Activated gamma-delta T cell treated with anti-CD3 and anti-CD28 coated beads, Interleukin-2, amount 50 U/mL, for 16 hours (primary cell): ENCODE data around the gene MYRF.

Experiments
- DNase-seq: peaks from one replicate; pipeline ENCODE4 v3.0.0-alpha.2; 2020; ENCODE audit warnings: low read depth

Gene MYRF

DNA sequence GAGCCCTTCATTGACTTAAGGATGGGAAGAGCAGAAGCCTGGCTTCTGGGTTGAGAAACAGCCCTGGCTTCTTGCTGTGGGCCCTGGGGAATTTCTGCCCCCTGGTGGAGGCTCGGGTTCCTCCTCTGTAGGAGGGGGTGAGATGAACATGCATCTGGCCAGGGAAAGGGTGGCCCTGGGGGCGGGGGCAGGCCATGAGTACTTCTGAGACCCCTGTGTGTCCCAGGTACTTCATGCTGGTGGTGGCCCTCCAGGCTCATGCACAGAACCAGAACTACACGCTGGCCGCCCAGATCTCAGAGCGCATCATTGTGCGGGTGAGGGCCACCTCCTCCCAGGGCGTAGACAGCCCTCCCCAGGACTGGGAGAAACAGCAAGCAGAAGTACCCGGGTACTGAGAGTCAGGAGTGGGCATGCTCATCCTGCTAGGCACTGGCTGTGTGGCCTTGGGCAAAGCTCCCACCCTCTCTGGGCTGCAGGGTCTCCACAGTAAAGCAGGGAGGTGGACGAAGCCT lies 24.2 kb downstream of the MYRF start:
- DNase-seq: peak; percentile 50

DNA sequence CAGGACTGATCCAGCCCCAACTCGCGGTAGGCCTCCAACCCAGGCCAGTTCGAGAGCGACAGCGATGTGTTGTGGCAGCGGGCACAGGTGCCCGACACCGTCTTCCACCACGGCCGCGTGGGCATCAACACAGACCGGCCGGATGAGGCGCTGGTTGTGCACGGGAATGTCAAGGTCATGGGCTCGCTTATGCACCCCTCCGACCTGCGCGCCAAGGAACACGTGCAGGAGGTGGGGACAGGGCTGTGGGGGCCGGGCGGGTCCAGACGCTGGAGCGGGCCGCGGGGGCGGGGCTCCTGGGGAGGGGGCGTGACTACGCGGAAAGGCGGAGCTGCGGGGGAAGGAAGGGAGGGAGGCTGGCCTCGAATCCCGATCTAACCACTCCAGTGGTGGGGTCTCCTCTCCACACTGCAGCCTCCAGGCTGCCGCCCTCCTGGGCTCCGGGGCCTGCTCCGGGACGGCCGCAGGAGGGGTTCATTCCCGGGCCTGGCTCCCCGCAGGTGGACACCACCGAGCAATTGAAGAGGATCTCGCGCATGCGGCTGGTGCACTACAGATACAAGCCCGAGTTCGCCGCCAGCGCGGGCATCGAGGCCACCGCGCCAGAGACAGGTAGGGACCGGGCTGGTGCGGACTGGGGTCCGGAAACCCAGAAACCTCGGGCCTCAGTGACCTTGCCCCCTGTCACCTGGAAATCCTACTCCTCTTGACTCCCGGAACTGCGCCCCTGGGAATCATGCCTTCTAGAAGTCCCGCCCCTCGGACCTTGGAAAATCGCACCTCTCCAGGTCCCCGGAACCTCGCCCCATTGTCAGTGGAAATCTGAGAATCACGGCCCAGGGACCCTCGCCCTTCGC lies 25.0 kb downstream of the MYRF start:
- peak; percentile 40 for DNase-seq

DNA sequence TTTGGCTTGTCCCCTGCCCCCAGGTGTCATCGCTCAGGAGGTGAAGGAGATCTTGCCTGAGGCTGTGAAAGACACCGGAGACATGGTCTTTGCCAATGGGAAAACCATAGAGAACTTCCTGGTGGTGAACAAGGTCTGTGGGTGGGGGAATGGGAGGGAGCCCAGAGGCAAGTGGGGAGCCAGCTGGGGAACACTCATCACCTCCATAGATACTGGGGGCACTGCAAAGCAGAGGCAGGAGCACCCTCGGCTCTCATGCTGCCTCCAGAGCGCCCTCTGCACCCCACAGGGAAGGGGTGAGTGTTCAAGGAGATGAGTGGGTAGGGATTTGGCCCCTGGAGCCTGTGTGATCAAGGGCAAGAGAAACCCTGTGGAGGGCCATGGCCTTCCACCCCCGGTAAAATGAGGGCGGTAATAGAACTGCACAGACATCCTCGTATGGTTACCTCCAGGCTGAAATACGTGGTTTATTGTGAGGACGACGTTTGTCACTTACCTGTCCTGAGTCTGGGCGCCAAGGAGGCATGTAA lies 26.0 kb downstream of the MYRF start:
- DNase-seq: no peak

DNA sequence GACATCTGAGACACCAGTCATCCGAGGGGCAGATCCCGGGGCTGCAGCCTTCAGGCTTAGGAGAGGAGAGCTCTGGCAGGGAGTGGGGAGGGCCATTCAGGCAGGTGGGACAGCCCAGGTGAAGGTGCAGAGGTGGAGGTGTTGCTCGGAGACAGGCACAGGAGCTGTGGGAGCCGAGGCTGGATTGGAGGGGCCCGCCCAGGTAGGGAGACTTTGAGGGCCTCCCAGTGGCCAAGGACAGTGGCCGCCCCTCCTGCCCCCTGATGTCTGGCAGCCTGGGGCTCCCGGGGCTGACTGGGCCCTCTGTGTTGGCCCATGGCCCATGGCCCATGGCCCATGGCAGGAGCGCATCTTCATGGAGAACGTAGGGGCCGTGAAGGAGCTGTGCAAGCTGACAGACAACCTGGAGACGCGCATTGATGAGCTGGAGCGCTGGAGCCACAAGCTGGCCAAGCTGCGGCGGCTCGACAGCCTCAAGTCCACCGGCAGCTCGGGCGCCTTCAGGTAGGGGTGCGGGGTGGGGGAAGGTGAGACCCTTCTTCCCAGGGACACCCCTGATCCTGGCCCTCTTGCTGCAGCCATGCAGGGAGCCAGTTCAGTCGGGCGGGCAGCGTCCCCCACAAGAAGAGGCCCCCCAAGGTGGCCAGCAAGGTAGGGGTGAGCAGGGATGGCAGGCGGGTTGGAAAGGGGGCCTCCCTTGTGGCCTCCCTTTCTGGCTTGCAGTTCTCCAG lies 26.6 kb downstream of the MYRF start:
- no peak for DNase-seq

DNA sequence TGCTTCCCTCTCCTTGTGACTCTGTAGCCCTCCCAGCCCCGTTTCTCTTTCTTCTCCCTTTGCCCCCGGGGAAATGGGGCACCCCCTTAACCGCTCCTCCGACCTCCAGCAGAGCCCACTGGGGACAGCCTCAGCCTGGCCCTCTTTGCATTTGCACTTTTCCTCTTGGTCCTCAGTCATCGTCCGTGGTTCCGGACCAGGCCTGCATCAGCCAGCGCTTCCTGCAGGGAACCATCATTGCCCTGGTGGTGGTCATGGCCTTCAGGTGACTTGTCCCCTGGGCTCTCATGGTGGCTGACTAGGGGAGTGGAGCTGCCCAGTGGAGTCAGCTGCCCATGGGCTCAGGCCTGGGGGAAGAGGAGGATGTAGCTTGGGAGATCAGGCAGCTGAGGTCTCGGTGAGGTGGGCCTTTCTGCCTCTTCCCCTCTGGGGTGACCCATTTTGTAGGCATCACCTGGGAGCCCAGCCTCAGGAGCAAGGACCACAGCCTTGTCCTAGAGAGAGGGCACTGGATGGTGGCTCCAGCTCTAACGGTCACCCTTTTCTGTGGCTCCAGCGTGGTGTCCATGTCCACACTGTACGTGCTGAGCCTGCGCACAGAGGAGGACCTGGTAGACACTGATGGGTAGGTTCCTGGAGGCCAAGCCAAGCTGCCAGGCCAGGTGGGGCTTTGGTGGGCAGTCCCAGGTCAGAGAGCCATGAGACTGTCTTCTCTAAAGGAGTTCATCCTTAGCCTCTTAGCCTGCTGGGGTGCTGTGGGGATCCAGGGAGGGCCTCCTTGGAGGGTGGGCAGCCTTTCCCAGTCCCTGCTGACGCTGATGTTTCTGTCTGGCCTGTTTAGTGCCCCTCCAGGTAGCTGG lies 27.5 kb downstream of the MYRF start:
- no peak for DNase-seq

DNA sequence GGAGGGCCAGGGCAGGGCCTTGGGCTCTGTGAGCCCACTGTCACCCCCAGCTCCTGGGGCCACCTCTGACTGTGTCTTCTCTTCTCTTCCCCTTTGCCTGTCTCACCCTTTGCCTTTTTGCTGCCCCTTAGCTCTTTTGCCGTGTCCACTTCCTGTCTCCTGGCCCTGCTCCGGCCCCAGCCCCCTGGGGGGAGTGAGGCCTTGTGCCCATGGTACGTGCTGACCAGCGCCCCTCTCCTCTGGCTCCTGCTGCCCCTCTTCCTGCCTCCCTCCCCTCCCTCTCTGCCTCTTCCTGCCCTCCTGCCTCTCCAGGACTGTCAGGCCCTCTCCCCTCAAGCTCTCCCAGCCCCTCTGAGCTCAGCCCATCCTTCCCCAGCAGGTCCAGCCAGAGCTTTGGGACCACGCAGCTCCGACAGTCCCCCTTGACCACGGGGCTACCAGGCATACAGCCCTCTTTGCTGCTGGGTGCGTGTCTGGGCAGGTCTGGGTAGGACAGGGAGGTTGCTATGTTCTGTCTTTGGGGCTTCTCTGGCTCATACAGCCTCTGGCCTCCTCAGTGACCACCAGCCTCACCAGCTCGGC lies 28.2 kb downstream of the MYRF start:
- no peak for DNase-seq

DNA sequence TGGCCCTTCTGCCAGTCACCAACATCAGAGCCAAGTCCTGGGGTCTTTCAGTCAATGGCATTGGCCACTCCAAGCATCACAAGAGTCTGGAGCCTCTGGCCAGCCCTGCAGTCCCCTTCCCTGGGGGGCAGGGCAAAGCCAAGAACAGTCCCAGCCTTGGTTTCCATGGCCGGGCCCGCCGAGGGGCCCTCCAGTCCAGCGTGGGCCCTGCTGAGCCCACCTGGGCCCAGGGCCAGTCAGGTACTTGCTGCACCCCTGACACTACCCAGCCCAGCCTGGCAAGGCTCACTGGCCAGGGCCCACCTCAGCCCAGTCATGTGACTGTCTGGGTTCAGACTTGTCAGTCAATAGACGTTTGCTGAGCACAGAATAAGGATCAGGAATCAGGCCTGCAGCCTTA lies 29.1 kb downstream of the MYRF start:
- DNase-seq: no peak

DNA sequence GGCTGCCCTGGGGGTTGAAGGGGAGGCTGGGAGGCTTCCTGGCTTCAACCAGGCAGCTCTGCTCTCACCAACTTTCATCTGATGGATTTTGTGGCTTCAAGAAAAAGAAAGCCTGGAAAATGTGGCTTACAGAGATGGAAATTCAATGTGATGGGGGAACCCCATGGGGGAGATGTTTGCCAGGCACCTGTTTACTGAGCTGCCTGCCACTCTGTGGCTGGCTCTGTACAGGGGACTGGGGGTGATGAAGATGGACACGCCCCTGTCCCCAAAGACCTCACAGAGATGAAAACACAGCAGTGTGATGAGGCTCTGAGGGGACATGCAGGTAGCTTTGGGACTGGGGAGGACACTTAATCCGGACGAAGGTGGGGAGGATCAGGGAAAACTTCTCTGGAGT lies 29.9 kb downstream of the MYRF start:
- DNase-seq: no peak

DNA sequence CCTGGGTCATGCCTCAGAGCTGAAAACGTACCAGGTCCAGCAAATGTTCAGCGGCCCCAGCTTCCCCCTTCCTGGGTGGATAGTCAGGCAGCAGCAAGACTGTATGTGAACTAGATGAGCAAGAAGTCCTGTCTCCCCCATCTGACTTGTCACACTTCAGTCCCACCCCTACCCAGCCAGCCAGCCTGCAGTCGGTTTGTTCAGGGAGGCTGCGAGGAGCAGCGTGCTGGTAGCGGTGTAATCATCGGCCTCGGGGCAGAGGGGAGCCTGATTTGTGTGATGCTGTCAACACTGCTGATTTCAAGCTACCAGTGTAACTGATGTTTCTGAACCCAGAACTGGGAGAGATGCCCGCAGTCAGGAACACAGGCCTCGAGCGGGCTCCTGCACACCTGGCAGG lies 30.4 kb downstream of the MYRF start:
- no peak for DNase-seq

DNA sequence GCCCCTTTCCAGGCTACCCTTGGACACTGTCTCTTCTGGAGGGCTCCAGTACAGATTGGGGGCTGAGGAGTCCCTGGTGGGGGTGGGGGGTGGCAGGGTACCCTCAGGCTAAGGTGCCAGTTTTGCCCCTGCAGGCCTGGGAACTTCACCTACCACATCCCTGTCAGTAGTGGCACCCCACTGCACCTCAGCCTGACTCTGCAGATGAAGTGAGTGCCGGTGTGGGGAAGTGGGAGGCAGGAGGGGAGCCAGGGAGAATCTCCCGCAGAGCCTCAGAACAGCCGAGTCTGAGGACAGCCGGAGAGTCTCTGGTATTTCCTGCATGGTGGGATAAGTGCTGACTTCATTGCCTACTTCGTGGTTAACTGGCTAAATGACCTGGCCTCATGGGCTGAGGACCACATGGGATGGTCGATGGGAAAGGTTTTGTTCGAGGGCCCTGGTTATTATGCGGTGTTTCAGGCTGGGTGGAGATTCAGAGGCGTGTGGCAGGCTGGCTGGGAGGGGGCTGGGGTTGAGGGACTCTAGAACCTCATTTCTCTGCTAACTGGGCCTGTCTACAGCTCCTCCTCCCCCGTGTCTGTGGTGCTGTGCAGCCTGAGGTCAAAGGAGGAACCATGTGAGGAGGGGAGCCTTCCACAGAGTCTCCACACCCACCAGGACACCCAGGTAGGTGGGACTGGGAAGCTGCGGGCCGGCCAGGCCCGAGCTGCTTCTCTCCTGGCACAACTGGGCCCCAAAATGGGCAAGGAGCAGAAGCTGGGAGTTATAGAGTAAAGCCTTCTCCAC lies 31.5 kb downstream of the MYRF start:
- DNase-seq: no peak

DNA sequence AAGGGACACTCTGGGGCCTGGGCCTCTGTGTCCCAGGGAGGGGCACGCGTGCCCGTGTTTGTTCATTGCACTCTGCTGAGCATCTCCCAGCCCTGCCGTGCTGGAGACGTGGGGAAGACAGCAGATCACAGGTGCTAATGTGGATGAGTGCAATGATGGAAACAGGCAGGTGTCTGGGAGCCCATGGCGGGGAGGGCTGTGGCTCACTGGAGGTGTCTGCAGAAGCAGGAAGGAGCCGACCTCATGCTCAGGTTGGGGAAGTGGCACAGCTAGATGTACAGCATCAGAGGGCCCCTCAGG lies 32.0 kb downstream of the MYRF start:
- DNase-seq: no peak

DNA sequence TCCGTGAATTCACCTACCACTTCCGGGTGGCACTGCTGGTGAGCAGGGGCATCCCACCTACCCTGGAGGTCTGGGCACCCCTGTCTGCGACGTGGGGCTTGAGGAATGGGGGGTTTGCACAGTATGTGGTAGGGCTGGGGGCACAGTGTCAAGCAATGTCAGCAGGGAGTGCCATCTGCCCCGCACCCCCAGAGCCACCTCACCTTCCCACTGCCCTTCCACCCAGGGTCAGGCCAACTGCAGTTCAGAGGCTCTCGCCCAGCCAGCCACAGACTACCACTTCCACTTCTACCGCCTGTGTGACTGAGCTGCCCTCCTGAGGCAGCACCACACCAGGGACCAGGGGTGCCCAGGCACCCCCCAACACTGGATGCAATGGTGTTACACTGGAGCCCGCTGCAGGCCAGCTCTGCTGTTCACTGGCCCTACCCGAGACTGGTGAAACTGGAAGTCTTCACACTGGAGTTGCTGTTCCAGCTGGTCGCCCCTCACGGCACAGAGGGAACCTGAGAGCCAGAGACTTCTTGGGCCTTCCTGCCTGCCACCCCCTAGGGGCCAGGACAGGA lies 33.5 kb downstream of the MYRF start:
- no peak for DNase-seq

DNA sequence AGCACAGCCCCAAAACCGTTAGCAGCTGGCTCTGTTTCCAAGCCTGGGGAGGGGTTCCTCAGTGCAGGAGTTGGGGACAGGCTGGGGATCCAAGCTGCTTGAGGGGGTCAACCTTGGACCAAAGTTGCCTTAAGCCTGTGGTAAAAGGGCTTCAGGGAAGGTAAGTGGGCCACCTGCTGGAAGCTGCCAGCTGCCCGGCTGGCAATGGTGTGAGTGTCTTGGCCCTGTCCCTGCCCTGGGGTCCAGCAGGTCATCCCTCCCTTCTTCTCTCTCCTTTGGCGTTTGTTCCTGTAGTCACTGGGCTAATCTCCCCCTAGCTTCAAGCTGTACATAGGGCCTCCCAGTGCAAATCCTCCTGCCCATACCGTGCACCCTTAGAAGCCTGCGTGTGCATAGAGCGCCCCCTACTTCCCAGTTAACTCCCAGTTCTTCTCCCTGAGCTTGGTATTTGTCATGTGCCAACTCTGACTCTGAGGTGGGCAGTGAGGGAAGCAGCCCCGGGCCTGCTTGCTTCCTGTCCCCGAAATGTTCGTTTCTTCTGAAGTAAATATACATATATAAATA lies 35.6 kb downstream of the MYRF start:
- no peak for DNase-seq

DNA sequence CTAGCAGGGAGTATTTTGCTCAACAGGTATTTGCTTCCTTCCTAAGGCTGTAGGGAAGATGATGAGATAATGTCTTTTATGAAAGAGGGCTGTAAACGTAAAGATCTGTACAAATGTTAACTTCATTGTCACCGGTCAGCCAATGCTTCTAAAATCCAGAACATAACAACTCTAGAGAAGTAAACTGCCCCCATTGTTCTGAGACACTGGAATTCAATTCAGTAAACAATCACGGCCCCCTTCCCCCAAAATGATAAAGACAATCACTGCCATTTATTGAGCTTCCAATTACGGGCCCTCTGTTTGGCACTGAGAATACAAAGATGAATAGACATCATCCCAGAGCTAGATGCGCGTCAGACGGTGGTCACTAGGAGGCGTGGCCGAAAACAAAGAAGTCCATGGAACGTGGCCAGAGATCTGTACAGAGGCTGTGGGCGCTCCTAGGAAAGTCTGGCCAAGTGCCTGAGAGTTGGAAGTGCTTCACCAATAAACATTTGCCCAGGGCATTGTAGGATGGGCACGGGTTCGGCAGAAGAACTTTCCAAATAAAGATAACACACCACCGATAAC lies 39.4 kb downstream of the MYRF start:
- DNase-seq: no peak

DNA sequence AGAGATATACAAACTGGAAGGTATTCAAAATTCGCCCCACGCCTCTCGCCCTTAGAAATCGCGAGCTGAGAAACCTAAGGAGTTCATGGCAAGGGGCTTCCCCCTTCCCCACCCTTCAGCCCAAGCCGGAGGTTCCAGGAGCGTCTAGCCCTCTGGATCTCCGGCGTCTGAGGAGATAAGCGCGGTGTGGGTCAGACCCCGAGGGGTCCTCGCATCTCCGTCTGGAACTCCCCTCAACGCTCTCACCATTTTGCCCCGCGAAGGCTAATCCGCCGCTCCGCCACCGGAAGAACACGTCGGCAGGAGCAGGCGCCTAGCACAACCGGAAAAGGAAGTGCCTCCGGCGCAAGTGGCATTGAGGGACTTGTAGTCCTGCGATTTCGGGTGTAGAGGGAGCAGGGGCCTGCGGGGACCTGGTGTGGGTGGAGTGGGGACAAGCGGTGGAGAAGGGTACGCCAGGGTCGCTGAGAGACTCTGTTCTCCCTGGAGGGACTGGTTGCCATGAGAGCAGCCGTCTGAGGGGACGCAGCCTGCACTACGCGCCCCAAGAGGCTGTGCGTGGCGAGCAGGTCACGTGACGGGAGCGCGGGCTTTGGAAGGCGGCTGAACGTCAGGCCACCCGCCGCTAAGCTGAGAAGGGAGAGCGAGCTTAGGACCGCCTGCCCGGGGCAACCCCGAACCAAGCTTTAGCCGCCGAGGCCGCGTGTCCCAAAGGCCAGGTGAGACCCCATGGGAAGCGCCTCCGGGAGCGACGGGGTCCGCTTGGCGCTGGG lies 40.1 kb downstream of the MYRF start, which contains the start of the genes FEN1 and TMEM258:
TSS of gene FEN1 (plus strand) at position 602 of the 773 bp plus-strand sequence. CDS start 2,451 bp downstream, outside the sequence.
TSS of gene TMEM258 (minus strand) at position 290 of the 773 bp plus-strand sequence. CDS start at position 249, 41 bp downstream.
- peak; percentile 81 for DNase-seq

DNA sequence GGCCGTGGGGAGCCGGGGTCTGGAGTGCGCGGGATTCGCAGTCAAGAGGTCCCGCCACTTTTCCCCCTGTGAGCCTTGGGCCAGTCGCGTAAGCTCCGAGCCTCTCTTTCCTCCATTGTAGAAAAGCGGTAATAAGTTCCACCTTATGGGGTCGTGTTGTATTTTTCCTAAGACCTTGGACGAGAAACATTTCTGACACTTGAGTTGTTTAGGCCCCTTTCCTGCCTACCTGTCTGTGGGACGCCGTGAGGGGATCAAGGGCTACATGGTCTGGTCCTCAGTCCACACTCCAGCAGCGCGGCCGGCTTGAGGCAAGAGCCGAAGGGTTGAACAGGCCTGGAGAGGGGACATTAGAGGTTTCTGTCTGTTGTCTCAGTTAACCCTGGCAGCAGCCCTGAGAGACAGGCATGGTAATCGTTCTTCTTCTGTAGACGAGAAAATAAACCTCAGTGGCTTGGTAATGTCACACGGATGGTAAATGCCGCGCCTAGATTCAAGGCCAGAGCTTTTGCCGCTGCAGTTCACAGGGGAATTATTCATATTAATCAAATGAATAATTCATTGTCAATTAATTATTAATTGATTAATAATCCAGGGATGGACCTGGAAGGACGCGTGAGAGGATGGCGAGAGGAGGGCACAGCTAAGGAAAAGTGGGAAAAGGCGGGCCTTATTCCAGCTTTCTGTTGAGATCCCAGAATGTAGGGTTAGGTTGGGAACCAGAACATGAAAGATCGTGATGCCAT lies 40.8 kb downstream of the MYRF start:
- no peak for DNase-seq

DNA sequence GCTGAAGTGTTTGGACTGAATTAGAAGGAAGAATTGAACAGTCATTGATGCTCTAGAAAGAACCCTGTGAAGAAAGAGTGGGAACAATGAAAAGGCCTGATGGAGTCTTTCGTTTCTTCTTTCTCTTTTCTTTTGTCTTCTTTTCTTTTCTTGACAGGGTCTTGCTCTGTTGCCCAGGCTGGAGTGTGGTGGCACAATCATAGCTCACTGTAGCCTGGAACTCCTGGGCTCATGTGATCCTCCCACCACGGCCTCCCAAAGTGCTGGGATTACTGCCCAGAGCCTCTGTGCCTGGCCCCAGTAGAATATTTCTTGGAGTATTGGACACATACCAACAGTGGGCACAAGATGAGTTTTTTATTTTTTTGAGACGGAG lies 41.4 kb downstream of the MYRF start:
- no peak for DNase-seq

DNA sequence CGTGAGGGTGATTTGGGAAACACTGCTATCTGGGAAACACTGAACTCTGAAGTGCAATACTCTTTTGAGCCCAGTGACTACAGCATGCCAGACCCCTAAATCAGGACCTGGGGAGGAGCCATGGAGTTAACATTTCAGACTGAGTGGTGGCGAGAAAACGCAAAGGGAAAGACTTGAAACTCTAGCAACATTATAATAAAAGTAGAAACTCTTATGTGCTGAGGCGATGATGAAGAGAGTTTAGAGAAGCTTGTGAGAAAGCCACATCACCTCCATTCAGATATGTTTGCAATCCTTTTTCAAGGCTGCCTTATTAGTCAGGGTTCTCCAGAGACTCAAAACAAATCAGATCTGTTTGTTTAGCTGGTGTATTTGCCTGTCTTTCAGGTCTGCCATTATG lies 42.1 kb downstream of the MYRF start:
- no peak for DNase-seq
